PC-3 (cell line): ENCODE results near the gene SFXN3.

ENCODE experiments used
- CTCF ChIP-seq: fragments of 300-600 bp; sonication (generic); conservative IDR thresholded peaks from 2 replicates; pipeline ENCODE4 v1.5.1; 2017; ENCODE audit warnings: antibody characterized with exemption, low read depth, mild to moderate bottlenecking, low read length
- EZH2 ChIP-seq: fragments of 300-600 bp; sonication (generic); IDR thresholded peaks from one replicate; pipeline ENCODE4 v1.6.1; 2017; ENCODE audit warnings: antibody characterized with exemption, mild to moderate bottlenecking, low read length; ENCODE audit not compliant: unreplicated experiment
- EZH2phosphoT487 ChIP-seq: fragments of 300-600 bp; sonication (generic); IDR thresholded peaks from 2 replicates; pipeline ENCODE4 v1.6.1; 2018; ENCODE audit warnings: mild to moderate bottlenecking, antibody characterized with exemption, low read length, borderline replicate concordance

DNA sequence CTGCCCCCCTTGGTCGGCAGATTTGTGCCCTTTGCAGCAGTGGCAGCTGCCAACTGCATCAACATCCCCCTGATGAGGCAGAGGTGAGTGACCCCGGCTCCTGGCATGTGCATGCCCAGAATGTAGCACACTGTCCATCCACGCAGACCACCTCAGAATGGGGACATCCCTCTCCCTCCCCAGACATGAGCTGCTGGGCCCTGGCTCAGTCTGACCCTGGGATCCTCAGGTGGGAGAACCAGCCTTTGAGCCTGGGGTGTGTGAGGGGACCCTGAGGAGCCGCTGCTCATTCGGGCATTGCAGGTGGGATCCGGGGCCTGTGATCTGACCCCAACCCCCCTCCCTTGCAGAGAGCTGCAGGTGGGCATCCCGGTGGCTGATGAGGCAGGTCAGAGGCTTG is 5.7 kb downstream of the SFXN3 start:
- TF ChIP-seq CTCF, result no peak
- TF ChIP-seq EZH2phosphoT487, result no peak
- TF ChIP-seq EZH2, result no peak
